NCI-H345 (cell line): ENCODE results near the gene CRX.
"Not testable (repeated sequence)": the region's sequence is repeated elsewhere in the genome, so short reads cannot be mapped to it uniquely, and the experiment has no call there.

ENCODE experiments used
- DNase-seq: peaks from one replicate; lab custom pipeline; 2025; lab: John Stamatoyannopoulos, UW

Gene CRX

DNA sequence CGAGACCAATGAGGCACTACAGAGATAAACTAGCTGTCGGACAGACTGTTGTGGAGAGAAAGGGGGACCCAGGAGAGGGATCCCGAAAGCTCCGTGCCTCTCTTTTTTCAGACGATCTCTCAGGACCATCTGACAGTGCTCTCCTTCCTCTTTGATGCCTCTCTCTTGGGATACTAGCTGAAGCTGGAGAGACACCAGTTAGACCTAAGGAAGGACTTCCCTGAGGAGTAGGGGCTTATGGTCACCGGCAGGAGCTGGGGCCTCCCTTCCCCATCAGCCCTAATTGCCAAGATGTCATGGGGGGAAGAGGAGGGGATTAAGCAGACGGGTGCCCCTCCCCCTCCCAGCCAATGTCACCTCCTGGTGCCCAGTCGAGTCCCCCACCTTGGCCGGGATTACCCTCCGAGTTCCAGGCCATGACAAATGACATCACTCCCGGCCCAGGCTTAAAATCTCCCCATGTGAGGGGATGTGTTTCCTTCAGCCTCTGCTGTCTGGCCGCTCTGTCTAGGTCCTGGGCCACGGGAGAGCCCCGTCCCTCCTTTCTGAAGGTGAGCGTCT, at the start of gene CRX:
TSS of gene CRX (plus strand) at position 478 of the 561 bp plus-strand sequence. CDS start 12,507 bp downstream, outside the sequence.
- DNase-seq, result no peak

DNA sequence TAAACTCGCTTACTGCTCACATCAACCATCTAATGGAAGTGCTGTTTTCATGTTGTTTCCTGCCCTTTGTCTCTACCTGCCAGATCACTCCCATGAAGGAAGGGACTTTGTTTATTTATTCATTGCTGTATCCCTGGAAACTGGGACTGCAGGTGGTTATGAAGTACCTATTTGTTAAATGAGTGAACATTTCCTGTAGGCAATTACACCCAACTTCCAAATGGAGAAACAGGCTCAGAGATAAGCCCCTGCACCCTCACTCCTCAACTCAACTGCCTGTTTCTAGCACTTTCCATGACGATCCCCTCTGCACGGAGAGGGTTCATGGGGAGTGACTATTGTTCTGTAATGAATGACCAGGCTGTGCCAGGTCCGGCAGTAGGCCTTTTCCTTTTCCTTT, 45.2 kb upstream of the CRX start:
- peak; percentile 90 for DNase-seq

DNA sequence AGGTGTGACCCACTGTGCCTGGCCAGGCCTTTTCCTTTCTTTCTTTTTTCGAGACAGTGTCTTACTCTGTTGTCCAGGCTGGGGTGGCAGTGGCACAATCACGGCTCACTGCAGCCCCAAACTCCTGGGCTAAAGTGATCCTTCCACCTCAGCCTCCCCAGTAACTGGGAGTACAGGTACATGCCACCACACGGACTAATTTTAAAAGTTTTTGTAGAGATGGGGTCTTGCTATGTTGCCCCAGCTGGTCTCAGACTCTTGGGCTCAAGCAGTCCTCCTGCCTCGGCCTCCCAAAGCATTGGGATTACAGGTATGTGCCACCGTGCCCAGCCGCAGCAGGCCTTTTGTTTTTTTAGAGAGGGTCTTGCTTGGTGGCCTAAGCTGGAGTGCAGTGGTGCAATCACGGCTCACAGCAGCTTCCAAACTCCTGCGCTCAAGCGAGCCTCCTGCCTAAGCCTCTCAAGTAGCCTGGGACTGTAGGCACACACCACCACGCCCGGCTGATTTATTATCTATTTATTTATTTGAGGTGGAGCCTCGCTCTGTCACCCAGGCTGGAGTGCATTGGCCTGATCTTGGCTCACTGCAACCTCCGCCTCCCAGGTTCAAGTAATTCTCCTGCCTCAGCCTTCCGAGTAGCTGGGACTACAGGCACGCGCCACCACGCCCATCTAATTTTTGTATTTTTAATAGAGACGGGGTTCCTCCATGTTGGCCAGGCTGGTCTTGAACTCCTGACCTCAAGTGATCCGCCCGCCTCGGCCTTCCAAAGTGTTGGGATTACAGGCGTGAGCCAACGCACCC, 44.3 kb upstream of the CRX start:
- DNase-seq, result not testable (repeated sequence)

DNA sequence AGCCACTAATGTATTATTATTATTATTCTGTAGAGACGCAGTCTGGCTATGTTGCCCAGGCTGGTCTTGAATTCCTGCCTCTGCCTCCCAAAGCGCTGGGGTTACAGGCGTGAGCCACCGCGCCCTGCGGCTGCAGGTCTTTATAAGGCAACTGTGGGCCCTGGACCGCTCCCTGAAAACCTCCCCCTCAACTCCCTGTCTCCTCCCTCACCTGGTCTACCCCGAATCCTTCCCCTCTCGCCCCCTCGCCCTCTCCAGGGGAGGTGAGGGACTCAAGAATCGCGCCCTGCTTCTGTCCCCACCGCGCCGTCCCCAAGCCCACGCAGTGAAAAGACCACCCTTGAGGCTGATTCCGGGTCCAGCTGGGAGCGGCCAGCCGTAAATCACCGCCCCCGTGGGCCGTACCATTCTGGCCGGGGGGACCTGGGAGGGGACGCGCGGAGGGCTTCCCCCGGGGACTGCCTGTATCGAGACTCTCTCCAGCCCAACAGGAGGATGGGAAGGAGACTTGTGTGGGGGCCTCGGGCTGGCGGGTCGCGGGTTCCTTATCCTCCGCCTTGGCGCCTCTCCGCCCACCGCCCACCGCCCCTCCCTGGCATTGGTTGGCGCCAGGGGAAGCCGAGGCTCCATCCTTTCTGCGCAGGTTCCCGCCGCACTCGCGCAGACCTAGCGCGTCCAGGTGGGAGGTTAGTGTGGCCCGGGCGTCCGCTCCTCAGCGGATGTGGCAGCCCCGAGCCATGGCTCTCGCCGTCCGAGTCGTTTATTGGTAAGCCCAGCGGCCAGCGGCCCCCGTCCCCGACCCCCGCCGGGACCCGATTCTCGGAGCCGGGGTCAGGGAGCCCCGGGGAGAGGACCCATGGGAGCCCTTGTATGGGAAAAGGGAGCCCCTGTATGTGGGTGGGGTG, 43.4 kb upstream of the CRX start, which contains the start of gene SELENOW:
TSS of gene SELENOW (plus strand) at position 655 of the 905 bp plus-strand sequence. CDS start at position 738, 83 bp downstream.
- peak; percentile 76 for DNase-seq

DNA sequence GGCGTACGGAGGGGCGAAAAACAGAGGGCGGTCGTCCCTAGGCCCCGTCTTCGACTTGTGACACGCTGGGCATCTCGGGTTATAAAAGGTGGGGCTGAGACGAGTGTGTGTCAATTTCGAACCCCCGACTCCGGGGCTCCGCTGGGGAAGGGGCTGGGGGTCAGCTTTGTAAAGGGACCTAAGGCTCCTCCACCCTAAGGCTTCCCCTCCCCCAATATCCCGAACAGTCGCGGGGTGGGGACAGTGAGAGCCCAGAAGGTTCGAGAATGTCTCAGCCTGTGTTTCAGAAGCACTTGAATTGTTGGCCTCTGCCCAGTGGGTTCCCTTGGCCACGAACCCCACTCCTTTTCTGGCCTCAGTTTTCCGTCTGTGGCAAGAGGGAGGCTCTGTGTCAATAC, 42.8 kb upstream of the CRX start:
- DNase-seq, result no peak

DNA sequence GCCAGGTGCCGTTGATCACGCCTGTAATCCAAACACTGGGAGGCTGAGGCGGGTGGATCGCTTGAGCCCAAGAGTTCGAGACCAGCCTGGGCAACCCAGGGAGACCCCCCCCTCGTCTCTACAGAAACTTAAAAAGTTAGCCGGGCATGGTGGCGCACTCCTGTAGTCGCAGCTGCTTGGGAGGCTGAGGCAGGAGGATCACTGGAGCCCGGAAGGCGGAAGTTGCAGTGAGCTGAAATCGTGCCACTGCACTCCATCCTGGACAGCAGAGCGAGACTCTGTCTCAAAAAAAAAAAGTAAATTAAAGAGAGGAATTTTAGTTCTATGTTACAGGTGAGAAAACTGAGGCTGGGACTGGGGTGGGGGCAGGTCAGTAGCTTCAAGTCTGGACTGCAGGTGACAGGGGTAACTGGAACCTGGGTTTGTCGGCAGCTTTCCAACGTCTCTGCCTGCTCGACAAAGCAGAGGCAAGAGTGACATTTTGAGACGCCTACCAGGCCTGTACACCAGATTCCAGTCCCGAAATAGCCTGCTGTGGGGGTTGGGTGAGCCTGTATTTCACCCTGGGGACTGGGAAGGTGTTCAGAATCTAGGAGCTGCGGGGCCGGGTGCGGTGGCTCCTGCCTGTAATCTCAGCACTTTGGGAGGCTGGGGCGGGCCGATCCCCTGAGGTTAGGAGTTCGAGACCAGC, 42.1 kb upstream of the CRX start:
- no peak for DNase-seq

DNA sequence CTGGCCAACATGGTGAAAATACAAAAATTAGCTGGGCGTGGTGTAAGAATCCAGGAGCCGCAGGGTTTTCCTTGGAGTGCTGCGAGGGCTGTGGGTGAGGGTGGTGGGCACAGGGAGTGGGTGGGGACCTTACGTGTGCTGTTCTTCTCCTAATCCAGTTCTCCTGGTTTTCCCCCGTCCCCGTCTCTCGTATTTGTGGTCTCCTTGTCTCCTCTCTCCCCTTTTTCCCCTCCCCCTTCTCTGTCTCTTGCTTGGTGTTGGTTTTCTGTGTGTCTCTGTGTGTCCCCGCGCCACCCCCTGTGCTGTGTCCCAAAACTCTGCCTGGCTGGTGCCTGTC, 41.6 kb upstream of the CRX start:
- no peak for DNase-seq

DNA sequence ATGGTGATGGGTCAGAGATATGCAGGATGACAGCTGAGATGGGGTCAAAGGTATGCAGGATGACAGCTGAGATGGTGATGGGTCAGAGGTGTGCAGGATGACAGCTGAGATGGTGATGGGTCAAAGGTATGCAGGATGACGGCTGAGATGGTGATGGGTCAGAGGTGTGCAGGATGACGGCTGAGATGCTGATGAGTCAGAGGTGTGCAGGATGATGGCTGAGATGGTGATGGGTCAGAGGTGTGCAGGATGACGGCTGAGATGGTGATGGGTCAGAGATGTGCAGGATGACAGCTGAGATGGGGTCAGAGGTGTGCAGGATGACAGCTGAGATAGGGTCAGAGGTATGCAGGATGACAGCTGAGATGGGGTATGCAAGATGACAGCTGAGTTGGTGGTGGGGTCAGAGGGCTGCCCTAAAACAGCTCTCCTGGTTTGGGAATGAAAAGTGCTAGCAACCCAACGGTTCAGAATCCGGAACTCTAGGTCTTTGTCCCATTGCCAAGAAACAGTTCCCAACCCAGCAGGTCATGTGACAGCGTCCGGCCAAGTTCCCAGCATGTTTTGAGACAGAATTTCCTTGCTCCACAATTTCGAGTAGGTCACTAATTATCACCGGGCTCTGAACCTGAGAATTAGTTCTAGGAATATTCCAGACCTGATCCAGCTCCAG, 40.0 kb upstream of the CRX start:
- no peak for DNase-seq

DNA sequence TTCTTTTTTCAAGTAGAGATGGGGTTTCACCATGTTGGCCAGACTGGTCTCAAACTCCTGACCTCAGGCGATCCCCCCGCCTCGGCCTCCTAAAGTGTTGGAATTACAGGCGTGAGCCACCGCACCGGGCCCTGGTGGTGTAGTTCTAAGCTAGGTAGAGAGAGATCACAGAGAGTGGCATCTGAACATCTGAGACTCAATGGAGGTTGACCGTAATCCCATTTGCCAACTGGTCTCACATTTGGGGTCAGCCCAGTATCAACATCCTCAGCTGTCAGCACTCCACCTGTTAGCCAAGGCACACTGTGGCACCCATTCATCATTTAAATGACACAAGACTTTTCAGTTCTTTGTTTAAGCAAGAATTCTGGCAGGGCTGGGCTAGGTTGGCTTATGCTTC, 35.2 kb upstream of the CRX start:
- no peak for DNase-seq

DNA sequence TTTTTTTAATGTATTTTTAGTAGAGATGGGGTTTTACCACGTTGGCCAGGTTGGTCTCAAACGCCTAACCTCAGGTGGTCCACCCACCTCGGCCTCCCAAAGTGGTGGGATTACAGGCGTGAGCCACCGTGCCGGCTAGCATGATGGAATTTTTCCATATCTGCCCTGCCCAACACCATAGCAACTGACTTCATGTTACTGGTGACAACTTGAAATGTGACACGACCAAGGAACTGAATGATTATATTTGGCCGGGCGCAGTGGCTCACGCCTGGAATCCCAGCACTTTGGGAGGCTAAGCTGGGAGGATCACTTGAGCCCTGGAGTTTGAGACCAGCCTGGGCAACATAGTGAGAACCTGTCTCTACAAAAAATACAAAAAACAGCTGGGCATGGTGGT, 34.4 kb upstream of the CRX start:
- not testable (repeated sequence) for DNase-seq

DNA sequence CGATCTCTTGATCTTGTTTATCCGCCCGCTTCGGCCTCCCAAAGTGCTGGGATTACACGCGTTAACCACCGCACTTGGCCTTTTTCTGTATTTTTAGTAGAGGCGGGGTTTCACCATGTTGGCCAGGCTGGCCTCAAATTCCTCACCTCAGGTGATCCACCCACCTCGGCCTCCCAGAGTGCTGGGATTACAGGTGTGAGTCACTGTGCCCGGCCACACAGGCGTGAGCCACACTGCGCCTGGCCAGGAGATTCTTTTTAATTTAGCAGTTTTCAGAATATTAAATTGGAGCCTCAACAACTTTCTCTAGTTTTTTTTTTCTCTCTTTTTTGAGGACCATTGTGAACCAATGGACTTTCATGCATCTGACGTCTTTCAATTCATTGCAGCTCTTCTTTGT, 31.9 kb upstream of the CRX start:
- DNase-seq, result not testable (repeated sequence)

DNA sequence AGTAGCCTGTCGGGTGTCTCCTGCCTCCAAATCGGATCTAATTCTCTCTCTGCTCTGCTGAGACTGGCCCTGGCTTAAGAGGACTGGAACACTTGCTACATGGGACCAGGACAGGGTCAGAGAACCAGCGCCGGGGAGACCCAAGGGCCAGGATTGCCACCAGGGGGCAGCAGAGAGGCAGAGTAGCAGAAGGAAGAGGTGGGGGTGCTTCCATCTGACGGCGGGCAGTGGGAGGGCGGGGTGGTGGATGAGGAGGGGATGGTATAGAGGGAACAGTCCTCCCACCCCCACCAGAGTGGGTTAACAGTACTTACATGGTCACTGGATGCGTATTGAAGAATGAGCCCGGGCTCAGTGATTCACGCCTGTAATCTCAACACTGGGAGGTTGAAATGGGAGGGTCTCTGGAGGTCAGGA, 31.3 kb upstream of the CRX start:
- DNase-seq, result peak; percentile 52

DNA sequence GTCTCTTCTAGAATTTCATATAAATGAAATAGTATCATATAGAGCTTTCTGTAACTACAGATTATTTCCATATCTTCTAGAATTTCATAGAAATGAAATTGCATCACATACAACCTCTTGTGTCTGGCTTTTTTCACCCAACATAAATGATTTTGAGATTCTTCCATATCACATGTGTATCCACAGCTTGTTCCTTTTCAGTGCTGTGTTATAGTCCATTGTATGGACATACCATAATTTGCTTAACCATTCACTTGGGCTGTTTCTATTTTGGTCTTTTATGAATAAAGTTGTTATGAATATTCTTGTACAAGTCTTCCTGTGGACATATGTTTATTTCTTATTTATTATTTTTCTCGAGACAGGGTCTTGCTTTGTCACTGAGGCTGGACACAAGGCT, 29.1 kb upstream of the CRX start:
- no peak for DNase-seq

DNA sequence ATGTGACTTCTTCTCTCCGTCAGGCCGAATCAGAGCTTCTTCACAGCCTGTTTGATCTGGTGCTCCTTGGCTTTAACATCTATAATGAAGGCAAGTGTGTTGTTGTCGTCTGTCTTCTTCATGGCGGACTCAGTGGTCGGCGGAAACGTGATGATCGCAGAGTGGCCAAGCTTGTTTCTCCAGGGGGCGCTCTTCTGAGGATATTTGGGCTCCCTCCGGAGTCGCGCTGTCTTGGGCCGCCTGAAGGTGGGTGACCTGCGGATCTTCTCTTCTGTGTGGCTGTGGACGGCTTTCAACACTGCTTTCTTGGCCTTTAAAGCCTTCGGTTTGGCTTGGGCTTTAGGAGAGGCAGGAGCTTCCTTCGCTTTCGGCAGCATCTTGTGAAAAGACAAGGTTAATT, 27.2 kb upstream of the CRX start:
- no peak for DNase-seq

DNA sequence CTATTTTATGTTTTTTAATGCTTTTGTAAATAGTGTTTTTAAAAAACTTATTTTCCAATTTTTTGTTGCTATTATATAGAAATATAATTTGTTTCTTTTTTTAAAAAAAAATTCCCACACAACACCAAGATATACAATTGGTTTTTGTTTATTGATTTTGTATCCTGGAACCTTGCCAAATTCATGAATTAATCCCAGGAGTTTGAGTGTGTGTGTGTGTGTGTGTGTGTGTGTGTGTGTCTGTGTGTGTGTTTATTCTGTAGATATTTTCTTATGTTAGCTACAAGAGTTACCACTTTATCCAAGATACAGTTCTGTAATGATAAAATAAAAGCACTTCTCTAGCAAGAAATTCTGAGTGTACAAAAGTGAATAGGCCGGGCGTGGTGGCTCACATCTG, 25.0 kb upstream of the CRX start:
- no peak for DNase-seq

DNA sequence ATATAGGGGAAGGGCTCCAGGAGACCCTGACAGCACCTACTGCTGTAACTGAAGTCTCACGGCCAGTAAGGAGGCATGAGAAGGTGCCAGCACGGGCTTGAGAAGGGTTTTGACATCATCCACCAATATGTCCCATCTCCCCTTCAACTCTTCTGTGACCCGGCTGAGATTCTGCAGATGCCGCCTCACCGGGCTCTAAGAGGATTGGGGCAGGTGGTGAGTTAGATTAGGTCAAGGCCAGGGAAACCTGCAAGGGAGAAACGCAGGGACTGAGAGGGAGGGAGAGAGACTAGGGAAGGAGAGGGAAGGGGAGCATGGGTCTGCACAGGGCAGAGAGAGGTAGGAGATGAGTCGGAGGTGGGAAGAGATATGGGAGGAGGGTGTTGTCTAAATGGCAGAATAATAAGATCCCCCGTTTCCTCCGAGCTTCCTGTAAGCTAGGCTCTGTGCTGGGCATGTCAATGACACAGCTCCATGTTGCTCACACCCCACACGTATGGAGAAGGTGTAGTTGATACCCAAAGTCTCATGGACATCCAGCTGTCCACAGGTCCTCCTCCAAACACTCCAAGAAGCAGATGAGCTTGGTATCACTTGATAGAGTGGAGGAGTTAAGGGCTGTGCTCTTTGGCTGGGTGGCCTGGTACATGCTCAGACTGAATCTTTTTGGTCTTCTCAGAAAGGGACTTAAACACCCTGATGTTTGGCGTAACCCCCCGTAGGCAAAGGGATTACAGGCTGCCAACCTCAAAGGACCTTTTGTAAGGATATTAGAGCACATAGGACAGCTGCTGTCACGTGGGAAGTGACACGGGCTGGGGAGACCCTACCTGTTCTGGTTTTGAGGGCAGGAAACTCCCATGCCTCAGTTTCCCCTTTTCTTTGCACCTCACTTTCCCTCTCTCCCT, 23.5 kb upstream of the CRX start:
- DNase-seq, result no peak

DNA sequence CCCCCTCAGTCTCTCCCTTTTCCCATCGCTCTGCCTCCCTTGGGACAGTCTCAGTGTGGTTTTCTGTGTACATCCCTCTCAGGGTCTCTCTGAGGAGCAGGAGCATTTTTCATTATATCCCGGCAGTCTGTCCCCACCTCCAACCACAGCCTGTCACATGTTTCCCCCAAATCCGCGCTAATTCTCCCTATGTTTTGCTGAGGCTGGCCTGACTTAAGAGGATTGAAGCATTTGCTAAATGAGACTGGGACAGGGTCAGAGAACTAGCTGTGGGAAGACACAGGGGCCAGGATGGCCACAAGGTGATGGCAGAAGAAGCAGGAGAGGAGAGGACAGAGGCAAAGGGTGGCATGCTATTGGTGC, 22.9 kb upstream of the CRX start:
- DNase-seq, result no peak

DNA sequence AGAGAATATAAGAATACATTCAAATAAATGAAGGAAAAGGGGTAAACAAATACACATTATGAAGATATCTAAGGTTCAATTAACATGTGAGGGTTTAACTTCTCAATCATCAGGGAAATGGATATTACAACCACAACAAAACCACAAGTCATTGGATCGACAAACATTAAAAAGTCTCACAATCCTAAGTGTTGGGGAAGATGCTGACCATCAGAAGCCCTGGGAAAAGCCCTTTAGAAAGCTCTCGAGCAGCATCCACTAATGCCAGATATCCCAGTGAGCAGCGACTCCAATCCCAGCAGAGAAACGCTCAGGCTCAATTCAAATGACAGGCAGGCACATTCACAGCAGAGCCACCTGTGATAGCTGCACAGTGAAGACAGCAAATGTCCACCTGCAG, 20.5 kb upstream of the CRX start:
- no peak for DNase-seq

DNA sequence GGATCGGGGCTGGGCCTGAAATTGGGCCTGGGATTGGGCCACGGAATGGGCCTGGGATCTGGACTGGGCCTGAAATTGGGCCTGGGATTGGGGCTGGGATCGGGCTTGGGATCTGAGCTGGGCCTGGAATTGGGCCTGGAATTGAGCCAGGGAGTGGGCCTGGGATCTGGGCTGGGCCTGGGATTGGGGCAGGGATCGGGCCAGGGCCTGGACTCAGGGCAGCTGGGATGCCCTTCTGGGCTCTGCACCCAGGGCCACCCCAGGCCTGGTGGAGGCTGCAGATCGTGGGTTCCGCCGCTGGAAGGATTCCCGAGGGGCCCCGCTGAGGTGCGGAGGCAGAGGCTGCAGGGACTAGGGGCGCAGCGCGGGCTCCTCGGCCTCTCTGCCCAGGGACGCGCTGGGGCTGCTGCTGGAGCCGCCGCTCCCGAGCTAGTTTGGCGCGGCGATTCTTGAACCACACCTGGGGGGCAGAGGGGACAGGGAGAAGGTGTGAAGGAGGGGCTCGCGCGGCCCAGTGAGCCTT, 19.2 kb upstream of the CRX start:
- DNase-seq, result no peak

DNA sequence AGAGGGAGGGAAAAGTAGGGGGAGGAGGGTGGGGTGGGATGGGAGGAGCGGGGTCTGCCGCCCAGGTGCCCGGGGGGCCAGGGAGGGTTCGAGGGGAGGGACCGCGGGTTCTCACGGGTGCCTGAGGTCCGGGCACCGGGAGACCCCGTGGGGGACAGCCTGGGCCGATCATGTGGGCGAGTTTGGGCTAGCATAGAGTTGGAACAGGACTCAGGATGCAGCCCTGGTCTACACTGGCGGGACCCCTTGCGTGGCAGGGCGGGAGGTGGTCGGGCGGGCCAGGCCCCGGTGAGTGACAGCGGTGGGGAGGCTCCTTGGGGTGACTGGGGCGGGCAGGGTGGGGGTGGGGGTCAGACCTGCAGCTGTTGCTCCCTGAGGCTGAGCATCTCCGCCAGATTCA, 18.6 kb upstream of the CRX start:
- DNase-seq, result not testable (repeated sequence)
